ENCODE results near the gene CUTA.

- TF ChIP-seq POLR2A (IDR thresholded peaks at IDR 0.05; ENCODE audit: low read depth, low read length) (no peak), POLR2AphosphoS5 (IDR thresholded peaks at IDR 0.05; ENCODE audit: low read depth, low read length) (no peak)
Measured at GRCh38 chr6:33443619-33444504, 26.0 kb upstream of the CUTA start.
